GM12864 (cell line): ENCODE results near the gene BTNL2.

Experiments
- DNase-seq: peaks from one replicate; pipeline ENCODE4 v3.0.0-alpha.2; 2011; ENCODE audit warnings: low read depth
- H3K4me3 ChIP-seq: 2 replicates; pipeline ENCODE4 v1.5.1; 2011; ENCODE audit warnings: mild to moderate bottlenecking, low read depth, low read length, control low read depth
- TF ChIP-seq, protein P1 (sequence below): IDR thresholded peaks from 2 replicates; pipeline ENCODE4 v1.5.1; 2011; ENCODE audit warnings: low read depth, mild to moderate bottlenecking, moderate library complexity, low read length, control low read depth, inconsistent platforms; ENCODE audit errors: missing control alignments

BTNL2 gene

DNA sequence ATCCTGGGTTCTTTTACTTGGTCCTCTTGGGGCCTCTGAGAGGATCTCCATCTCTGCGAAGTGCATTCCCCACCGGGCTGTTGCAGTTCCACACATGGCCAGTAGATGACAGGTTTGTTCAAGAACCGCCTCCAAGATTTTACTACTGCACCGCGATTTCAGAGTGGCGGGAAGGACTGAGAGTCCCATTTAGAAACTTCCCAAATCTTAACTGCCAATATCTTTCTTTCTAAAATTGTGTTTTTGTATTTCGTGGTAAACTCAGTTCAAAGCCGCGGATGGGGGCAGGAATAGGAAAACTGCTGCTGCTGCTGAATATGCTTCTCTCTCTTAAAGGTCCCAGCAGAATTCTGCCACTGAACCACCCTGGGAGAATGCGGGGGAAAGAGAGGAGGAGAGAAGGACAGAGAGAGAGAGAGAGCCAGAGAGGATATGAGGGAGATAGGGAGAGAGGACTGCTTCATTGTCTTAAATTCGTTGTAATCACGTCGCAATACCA is 8.6 kb upstream of the BTNL2 start:
- DNase-seq, result peak; percentile 55
- peak overlapping the region; percentile 14; the same call in 1 of the 2 replicates for H3K4me3 ChIP-seq
- TF ChIP-seq, protein P1, sequence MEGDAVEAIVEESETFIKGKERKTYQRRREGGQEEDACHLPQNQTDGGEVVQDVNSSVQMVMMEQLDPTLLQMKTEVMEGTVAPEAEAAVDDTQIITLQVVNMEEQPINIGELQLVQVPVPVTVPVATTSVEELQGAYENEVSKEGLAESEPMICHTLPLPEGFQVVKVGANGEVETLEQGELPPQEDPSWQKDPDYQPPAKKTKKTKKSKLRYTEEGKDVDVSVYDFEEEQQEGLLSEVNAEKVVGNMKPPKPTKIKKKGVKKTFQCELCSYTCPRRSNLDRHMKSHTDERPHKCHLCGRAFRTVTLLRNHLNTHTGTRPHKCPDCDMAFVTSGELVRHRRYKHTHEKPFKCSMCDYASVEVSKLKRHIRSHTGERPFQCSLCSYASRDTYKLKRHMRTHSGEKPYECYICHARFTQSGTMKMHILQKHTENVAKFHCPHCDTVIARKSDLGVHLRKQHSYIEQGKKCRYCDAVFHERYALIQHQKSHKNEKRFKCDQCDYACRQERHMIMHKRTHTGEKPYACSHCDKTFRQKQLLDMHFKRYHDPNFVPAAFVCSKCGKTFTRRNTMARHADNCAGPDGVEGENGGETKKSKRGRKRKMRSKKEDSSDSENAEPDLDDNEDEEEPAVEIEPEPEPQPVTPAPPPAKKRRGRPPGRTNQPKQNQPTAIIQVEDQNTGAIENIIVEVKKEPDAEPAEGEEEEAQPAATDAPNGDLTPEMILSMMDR, result peak; percentile 98

DNA sequence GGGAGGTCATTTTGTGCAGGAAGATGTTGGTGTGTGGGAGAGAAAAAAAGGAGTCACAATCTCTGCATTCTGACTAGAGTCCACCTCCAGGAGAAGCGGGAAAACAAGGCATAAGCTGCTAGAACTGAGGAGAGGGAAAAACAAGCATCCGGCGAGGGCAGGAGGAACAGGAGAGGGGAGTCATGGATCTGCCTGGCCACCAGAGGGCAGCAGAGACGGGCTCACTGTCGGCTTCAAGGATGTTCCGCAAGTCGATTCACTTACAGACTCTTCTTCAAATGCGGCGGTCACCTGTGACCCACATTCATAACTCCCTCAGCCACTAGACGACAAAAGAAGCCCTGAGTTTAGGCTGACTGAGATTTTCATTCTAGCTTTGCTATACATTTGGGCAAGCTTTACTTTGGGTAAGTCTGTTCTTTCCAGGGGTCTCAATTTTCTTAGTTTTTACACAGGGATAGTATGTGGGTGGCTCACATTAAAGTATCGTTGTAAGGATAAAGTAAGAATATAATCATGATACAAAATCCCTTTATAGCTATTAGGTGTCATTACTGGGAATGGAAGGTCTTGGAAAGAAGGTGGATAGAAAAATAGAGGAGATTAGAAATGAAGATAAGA is 6.6 kb upstream of the BTNL2 start:
- peak; percentile 67 for DNase-seq
- H3K4me3 ChIP-seq, result no peak overlapping the region
- TF ChIP-seq, protein P1, result peak; percentile 99

DNA sequence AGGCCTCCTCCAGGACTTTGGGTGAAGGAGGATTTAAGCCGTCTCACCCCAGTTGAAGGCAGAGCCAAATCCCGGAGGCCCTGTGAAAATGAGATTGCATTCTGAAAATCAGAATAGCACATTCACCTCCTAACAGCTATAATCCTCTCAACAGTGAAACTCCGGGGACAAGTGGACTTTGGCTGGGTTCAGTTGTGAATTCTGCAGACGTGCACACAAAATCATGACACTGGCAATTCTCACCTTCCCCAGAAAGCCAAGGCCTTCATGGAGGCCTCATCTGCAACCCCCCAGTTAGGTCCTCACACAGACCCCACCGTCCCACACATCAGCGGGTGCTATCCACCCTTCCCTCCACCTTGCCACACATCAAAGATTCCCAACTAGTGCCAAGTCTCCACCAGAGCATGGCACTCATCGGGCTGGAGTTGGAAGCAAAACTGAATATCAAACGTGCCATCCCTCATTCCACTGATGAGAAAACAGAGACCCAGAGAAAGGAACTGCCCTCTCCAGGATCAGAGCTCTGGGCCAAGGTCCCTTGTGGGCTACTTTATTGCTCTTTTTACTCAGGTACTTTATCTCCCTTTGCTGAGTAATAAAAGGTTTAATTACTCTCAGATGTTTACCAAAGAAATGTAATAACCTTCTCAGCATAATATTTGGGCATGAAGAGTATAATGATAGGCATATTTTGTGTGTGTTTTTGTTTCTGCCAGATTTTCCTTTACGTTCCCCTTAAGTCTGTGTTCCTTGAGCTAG is 4.8 kb upstream of the BTNL2 start:
- TF ChIP-seq, protein P1, result no peak
- DNase-seq, result no peak
- no peak overlapping the region for H3K4me3 ChIP-seq

DNA sequence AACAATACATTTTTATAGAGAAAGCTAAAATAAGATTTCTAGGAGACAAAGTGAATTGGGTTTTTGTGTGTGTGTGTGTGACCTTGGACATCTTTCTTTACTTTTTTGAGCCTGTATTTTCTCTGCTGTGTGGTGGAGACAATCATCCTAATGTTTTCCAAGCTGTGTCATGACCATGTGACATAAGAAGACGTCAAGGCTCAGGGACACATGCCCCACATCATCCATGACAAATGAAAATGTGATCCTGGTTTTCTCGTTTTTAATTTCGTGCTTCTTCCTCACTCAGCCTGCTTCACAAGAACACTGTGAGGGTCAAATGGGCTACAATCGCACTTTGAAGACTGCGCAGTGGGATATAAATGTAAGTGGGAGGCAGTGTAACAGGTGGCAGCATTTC is 3.9 kb upstream of the BTNL2 start:
- TF ChIP-seq, protein P1, result no peak
- no peak overlapping the region for H3K4me3 ChIP-seq
- DNase-seq, result no peak

DNA sequence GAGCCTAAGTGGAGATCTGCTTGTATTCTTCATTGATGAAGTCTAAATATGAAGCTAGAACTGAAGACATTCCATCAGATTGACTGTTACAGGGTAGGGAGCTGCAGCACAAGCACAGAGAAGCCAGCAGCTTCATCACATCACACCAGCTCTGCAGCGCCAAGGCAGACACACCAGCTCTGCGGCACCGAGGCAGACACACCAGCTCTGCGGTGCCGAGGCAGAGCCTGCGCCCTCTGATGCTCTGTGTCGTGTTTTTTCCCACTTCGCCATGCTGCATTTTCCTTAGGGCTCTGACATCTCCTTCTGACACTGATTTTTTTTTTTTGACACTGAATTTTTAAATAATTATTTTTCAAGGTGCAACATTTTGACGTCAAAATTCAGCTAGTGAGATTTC is 784 bp downstream of the BTNL2 start:
- TF ChIP-seq, protein P1, result no peak
- no peak for DNase-seq
- no peak overlapping the region for H3K4me3 ChIP-seq

DNA sequence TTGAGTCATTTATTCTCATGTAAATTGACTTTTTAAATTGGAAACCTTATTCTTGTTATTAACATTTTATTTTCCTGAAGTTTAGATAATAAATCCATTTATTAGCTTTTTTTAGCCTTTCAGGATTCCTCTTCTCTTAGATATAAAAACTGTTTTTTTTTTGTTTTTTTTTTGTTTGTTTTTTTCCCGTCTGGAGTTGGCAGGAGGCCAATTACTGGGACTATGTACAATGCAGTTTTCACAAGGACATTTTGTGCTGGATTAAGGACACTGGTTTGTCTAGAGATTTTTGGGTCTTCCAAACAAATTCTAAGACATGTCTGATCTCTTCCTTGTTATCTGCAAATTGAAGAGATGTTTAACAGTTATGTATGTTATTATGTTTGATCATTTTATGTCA is 1.3 kb downstream of the BTNL2 start:
- no peak overlapping the region for H3K4me3 ChIP-seq
- no peak for DNase-seq
- TF ChIP-seq, protein P1, result no peak

DNA sequence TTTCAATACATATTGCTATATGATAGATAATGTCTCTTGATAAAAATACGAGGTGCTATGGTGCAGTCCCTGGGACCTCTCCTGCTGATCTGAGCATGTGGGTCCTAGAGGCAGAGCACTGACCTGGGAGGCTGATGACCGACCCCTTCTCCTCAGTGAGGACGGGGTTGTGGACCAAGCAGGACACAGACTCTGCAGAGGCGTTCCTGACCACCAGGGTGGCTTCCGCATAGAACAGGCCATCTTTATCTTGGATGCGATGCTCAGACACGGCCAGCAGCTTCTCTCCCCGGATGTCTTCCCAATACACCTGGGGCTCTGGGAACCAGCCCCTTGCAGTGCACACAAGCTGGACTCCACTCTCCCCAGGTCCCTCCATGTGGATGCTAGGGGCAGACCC is 4.2 kb downstream of the BTNL2 start:
- H3K4me3 ChIP-seq, result no peak overlapping the region
- DNase-seq, result no peak
- TF ChIP-seq, protein P1, result no peak
